NCI-H1694 treated with DMSO at 0.1 percent for 48 hours (cell line): Measurements from ENCODE around the gene TRIM43B.
"Not testable (repeated sequence)": the region's sequence is repeated elsewhere in the genome, so short reads cannot be mapped to it uniquely, and the experiment has no call there.

ENCODE experiments used
- DNase-seq: peaks from one replicate; lab custom pipeline; 2025; lab: John Stamatoyannopoulos, UW

TRIM43B gene

GRCh38 chr2:95484654-95485053 lies at the start of gene TRIM43B:
Gene TRIM43B (minus strand): TSS chr2:95484754. CDS start chr2:95482714, 2,040 bp downstream.
- DNase-seq: not testable (repeated sequence)

DNA sequence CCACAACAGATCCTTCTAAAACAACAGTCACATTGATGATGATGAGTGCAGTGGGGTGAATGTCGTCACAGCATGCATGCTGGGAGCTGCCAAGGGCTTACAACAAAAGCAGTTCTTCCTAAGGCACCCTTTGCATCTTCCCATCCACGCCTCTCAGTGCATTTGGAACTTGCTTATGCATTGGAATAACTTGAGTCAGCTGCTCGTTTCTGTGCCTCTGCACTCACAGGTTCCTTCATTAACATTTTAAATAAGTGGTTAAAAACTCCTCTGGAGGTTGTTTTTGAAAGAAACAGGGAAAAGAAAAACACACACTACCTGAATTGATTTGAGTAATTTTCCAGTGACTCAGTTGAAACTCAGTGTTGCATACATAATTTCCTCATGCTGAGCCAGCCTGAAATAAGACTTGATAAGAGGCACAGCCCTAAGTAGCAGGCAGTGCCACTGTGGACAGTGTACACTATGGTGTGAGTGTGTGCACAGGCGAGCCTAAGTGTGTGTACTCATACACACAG lies 46.8 kb upstream of the TRIM43B start:
- no peak for DNase-seq

GRCh38 chr2:95530734-95531133 lies 46.2 kb upstream of the TRIM43B start:
- DNase-seq: no peak

DNA sequence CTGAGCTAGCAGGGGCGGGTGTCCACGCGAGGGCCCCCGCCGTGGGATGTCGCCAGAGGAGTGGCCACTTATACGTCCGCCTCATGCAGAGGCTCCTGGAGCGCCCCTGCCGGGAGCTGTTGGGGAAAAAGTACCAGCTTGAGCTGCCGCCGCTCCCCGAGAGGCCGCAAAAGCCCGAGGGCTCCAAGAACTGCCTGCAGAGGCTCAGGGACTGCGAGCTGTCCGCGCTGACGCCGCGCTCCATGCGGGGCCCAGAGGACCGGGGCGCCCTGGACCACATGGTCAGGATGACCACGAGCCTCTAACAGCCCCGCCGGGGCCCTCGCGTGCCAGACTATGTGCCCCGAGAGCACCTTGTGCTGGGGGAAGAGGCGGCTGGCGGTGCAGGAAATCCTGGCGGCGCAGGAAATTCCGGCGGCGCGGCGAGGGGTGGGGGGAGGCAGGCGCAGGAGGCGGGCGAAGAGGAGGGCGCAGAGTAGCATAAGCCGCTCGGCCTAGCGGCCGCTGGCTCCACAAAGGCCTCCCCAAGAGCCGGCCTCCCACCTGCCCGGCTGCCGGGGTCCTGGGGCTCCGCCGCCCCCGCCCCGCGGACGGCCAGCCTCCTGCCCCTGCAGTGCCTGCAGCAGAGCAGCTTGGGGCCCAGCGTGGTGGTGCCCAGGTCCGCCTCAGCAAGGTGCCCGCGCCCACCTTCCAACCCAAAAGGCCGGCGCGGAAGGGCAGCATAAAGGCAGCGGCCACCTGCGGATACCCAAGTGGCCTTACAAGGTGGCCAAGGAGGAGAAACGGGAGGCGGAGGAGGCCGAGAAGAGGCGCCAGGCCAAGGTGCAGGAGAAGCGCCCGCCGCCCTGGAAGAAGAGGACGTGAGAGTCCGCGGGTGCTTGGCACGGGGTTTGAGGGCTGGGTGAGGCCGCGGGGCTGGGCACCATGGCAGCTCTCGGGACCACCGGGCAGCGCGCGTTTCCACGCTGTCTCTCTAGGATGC lies 42.1 kb upstream of the TRIM43B start:
- DNase-seq: no peak

DNA sequence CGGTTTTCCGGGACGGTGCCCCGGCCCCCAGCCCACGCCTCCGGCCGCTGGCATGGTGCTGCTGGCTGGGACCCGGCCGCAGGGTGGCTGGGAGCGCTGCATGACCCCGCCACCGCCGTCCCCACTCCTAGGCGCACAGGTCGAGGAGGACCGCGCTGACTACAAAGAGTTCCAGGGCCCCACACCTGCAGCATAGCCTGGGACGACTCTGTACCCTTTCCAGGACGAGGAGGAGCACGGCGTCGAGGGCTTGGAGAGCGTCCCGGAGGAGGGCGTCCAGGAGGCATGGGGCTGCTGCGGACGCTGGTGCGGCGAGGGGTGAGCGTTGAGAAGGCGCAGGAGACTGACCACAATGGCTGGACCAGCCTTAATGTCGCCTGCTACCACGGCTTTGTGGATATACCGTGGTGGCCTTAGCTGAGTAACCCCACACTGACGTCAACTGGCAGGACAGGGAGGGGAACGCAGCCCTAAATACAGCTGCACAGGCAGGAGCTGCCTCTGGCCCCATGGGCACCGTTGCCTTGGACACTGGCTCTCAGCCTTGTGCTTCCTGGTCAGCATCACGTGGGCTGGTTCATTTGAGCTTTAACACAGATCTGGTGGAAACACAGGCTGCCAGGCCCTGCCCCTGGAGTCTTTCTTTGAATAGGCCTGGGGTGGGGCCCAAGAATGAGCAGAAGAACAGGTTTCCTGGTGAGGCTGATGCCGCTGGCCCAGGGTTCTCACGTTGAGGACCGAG lies 40.9 kb upstream of the TRIM43B start:
- DNase-seq: no peak

- no peak for DNase-seq
These were observed 39.6 kb upstream of the TRIM43B start for GRCh38 chr2:95524195-95524594.

- no peak for DNase-seq
These were observed 30.2 kb upstream of the TRIM43B start for GRCh38 chr2:95514718-95515117.

DNA sequence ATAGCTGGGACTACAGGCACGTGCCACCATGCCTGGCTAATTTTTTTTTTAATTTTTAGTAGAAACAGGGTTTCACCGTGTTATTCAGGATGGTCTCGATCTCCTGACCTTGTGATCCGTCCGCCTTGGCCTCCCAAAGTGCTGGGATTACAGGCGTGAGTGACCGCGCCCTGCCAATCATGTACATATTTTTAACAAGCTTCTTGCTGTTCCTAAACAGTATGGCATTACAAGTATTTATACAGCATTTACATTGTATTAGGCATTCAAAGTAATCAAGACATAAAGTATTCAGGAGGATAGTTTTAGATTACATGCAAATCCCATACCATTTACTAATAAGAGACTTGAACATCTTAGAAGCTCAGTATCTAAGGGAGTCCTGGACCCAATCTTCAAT lies 29.7 kb upstream of the TRIM43B start:
- DNase-seq: not testable (repeated sequence)

DNA sequence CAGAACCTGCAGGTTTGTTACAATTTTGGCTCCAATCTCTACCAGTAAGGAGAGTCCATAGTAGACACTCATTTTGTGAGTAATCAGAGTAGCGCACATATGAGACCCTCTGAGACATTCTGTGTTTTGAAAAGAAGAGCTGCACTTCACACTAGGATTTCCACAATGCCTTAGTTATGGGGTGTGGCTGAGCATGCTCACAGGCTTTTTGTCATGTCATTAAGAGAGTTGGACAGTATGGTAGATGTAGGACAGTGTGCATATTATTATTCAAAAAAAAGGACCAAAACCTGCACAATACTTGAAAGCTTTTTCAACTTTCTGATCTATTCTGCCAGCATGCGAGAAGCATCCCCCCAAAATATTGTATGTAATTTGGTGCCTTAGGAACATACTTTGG lies 24.9 kb upstream of the TRIM43B start:
- no peak for DNase-seq

GRCh38 chr2:95505222-95505621 lies 20.7 kb upstream of the TRIM43B start:
- DNase-seq: no peak

DNA sequence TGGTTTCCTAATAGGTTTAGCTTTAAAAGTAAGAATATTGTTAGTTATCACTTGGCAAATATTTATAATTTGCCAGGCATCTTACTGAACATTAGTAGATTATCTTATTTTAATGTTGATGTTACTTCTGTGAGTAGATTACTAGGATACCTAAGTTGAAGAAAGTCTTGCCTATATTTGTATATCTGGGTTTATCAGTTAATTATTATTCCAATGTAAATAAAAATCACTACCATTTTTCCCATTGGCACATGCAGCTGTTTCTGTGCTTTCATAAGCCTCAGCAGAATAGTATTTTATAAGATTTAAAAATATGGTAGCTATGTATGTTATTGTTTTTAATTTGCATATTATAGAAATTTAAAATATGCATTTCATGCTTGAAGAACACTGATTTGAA lies 16.3 kb upstream of the TRIM43B start:
- DNase-seq: no peak

DNA sequence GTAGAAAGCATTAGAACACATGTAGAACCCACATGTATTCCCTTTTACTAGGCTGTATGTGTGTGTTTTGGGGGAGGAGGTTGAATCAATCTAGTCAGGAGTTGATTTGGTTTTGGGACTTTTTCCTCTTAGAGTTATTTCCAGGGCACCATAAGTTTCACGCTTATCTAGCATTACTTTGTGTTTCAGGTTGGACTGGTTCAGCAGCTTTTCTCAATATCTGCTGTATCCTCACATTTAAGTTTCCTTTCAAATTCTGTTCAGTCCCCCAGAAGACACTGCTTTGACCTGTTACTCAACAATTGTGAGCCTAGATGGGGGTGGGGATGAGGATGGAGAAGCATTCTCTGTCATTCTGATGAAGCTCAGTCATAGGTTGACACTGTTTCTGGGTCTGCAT lies 7.5 kb upstream of the TRIM43B start:
- not testable (repeated sequence) for DNase-seq

GRCh38 chr2:95475025-95475424 lies 9.5 kb downstream of the TRIM43B start:
- not testable (repeated sequence) for DNase-seq

DNA sequence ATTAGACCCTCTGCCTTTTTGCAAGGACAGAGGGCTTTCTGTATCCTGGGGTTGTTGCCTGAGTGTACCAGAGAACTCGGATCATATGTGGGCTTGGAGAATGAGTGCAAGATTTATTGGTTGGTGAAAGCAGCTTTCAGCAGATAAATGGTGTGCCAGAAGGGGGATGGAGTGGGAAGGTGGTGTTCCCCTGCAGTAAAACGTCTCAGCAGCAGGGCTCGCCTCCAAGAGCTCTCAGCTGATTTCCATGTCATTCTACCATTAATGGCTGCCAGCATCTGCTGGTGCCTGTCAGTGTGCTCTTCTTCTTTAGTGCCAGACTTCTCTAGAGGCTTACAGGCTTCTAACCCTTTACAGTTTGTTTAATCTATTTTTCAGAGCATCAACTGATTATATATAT lies 16.6 kb downstream of the TRIM43B start:
- not testable (repeated sequence) for DNase-seq

GRCh38 chr2:95466572-95466971 lies 18.0 kb downstream of the TRIM43B start:
- DNase-seq: not testable (repeated sequence)

DNA sequence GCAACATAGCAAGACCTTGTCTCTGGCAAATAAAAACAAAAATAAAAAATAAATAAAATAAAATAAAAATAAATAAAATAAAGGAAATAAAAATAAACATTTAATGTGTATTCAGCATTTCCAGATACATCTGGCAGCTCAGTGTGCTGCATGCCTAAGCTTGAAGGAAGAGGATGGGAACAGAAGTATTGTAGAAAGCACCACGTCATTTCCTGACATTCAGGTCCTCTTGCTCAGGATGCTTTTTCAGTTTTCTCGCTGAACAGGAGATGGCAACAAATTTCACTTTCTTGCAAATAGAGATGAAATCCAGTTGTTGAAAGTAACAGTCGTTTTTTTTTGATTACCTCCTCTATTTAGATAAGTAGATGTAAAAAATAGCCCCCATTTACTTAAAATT lies 21.3 kb downstream of the TRIM43B start:
- not testable (repeated sequence) for DNase-seq

DNA sequence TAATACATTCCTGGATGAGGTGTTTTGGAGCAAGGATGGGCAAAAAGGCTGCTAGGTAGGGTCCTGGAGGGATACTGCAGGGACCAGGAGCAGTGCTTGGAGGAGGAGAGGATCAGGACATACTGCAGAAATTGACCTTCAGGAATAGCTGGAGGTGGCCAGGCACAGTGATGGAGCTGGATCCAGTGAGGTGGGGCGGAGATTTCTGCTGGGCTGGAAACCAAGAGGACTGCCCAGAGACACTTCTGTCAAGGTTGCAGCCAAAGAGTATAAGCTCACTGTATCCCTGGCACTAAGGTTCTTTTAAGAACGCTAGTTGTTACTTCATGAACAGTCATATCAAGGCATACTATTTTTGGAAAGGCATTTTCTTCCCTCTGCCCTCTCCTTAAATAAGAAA lies 39.2 kb downstream of the TRIM43B start:
- not testable (repeated sequence) for DNase-seq

GRCh38 chr2:95442474-95443099 lies 42.0 kb downstream of the TRIM43B start:
- not testable (repeated sequence) for DNase-seq

DNA sequence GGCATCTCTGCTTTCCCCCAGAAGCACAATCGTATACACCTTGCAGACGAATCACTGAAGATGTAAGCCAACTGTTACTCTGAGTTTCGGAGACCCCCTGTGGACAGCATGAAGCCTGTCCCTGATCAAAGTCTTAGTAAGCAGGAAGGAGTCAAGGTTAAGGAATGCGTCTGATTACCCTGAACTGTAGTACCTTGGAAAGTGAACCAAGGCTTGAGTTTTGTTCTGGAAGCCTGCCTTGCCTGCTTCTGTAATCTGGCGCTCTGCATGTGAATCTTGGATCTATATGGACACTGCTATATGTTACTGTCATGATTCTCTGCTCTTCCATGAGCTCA lies 48.7 kb downstream of the TRIM43B start:
- DNase-seq: not testable (repeated sequence)

- DNase-seq: not testable (repeated sequence)
These were observed 49.2 kb downstream of the TRIM43B start for GRCh38 chr2:95435162-95435871.

GRCh38 chr2:95434507-95435076 lies 50.0 kb downstream of the TRIM43B start:
- not testable (repeated sequence) for DNase-seq
